ENCODE measurements around the gene DACT1. TPM values are rescaled to one million over a fixed set of nuclear protein-coding genes. Genes with fewer than 3 reads are reported as not detected.

The DACT1 gene
- polyA plus RNA-seq, 1 donor from 2014 or later, result 125 TPM

DNA sequence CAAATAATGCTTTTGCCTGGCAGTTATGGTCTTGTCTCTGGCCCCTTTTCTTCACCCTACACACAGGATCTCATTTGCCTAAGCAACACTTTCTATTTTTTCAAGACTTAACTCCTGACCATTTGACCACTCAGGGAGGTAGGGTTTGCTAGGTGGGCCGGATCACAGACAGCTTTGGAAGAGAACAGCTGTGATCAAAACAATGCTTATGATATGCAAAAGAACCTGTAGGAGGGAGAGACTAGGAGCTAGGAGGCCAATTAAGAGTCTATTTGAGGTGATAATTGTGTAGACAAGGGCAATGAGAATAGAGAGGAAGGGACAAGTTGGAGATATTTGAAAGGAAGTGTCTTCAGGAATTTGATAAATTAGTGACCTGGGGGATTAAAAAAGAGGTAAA lies 12.3 kb upstream of the DACT1 start:
- H3K4me2 ChIP-seq (ENCODE audit: low read length), result no peak overlapping the region
- no peaks in the 10 kb centered on the region for H3K27me3 ChIP-seq (ENCODE audit: insufficient read depth, low read depth, low read length)
- H3K9ac ChIP-seq (ENCODE audit: low read length), result no peak overlapping the region
- no peaks in the 10 kb centered on the region for H3F3A ChIP-seq (ENCODE audit: insufficient read depth, low read length, poor library complexity, severe bottlenecking)
- H2AFZ ChIP-seq (ENCODE audit: low read depth, low read length), result no peak overlapping the region
- no peaks in the 10 kb centered on the region for H4K20me1 ChIP-seq (ENCODE audit: insufficient read depth)
- no peaks in the 10 kb centered on the region for H3K79me2 ChIP-seq (replicated peaks; ENCODE audit: insufficient read depth, low read length)
- H3K9me2 ChIP-seq (ENCODE audit: insufficient read depth, low read length), result no peaks in the 10 kb centered on the region
- no peak overlapping the region for H3K27ac ChIP-seq (ENCODE audit: low read length)
- TF ChIP-seq MXI1 (conservative IDR thresholded peaks at IDR 0.05; ENCODE audit: poor library complexity, severe bottlenecking), result no peak
- TF ChIP-seq POLR2AphosphoS5 (IDR thresholded peaks at IDR 0.05), result no peak
- TF ChIP-seq TAF1 (IDR thresholded peaks at IDR 0.05; ENCODE audit: low read depth), result no peak
- no peak for TF ChIP-seq SMC3 (conservative IDR thresholded peaks at IDR 0.05; ENCODE audit: poor library complexity)
- no peak overlapping the region for H3K4me3 ChIP-seq (ENCODE audit: low read length)
- H3K36me3 ChIP-seq (ENCODE audit: insufficient read depth, low read length), result no peaks in the 10 kb centered on the region
- H3K9me3 ChIP-seq (ENCODE audit: low read length), result no peaks in the 10 kb centered on the region

DNA sequence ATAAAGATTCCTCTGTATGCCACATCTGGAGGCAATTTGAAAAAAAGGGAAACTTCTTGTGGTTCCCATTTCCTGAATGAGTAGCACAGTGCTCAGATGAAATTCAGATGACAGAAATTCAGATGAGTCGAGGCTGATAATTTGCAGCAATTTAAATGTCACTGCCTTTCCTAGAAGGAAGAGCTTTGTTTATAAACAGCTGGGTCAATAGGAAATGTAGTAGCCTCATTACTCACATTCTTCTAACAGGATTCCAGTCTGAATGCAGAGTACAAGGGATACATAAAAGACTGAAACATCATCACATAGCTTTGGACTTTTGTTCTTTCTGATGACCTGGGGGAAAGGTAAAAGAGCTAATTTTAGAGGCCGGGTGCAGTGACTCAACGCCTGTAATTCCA lies 11.3 kb upstream of the DACT1 start:
- Histone ChIP-seq H3K27ac (ENCODE audit: low read length) (peak overlapping the region; percentile 28), H3K9me2 (ENCODE audit: insufficient read depth, low read length) (no peaks in the 10 kb centered on the region), H3K36me3 (ENCODE audit: insufficient read depth, low read length) (no peaks in the 10 kb centered on the region), H3K27me3 (ENCODE audit: insufficient read depth, low read depth, low read length) (no peaks in the 10 kb centered on the region), H3K9ac (ENCODE audit: low read length) (no peak overlapping the region), H3K9me3 (ENCODE audit: low read length) (no peaks in the 10 kb centered on the region), H3K79me2 (replicated peaks; ENCODE audit: insufficient read depth, low read length) (no peaks in the 10 kb centered on the region), H3K4me3 (ENCODE audit: low read length) (no peak overlapping the region), H3F3A (ENCODE audit: insufficient read depth, low read length, poor library complexity, severe bottlenecking) (no peaks in the 10 kb centered on the region), H4K20me1 (ENCODE audit: insufficient read depth) (no peaks in the 10 kb centered on the region), H3K4me2 (ENCODE audit: low read length) (peak overlapping the region; percentile 9), H2AFZ (ENCODE audit: low read depth, low read length) (no peak overlapping the region)
- TF ChIP-seq, protein P1, sequence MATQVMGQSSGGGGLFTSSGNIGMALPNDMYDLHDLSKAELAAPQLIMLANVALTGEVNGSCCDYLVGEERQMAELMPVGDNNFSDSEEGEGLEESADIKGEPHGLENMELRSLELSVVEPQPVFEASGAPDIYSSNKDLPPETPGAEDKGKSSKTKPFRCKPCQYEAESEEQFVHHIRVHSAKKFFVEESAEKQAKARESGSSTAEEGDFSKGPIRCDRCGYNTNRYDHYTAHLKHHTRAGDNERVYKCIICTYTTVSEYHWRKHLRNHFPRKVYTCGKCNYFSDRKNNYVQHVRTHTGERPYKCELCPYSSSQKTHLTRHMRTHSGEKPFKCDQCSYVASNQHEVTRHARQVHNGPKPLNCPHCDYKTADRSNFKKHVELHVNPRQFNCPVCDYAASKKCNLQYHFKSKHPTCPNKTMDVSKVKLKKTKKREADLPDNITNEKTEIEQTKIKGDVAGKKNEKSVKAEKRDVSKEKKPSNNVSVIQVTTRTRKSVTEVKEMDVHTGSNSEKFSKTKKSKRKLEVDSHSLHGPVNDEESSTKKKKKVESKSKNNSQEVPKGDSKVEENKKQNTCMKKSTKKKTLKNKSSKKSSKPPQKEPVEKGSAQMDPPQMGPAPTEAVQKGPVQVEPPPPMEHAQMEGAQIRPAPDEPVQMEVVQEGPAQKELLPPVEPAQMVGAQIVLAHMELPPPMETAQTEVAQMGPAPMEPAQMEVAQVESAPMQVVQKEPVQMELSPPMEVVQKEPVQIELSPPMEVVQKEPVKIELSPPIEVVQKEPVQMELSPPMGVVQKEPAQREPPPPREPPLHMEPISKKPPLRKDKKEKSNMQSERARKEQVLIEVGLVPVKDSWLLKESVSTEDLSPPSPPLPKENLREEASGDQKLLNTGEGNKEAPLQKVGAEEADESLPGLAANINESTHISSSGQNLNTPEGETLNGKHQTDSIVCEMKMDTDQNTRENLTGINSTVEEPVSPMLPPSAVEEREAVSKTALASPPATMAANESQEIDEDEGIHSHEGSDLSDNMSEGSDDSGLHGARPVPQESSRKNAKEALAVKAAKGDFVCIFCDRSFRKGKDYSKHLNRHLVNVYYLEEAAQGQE (IDR thresholded peaks at IDR 0.05; ENCODE audit: borderline replicate concordance), result peak; percentile 16
- TF ChIP-seq EP300 (conservative IDR thresholded peaks at IDR 0.05; ENCODE audit: poor library complexity, severe bottlenecking) (peak; percentile 19), RAD21 (conservative IDR thresholded peaks at IDR 0.05) (no peak), POLR2AphosphoS5 (IDR thresholded peaks at IDR 0.05) (peak; percentile 20)
- TF ChIP-seq, protein P2, sequence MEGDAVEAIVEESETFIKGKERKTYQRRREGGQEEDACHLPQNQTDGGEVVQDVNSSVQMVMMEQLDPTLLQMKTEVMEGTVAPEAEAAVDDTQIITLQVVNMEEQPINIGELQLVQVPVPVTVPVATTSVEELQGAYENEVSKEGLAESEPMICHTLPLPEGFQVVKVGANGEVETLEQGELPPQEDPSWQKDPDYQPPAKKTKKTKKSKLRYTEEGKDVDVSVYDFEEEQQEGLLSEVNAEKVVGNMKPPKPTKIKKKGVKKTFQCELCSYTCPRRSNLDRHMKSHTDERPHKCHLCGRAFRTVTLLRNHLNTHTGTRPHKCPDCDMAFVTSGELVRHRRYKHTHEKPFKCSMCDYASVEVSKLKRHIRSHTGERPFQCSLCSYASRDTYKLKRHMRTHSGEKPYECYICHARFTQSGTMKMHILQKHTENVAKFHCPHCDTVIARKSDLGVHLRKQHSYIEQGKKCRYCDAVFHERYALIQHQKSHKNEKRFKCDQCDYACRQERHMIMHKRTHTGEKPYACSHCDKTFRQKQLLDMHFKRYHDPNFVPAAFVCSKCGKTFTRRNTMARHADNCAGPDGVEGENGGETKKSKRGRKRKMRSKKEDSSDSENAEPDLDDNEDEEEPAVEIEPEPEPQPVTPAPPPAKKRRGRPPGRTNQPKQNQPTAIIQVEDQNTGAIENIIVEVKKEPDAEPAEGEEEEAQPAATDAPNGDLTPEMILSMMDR (IDR thresholded peaks at IDR 0.05; ENCODE audit: poor library complexity, severe bottlenecking), result no peak

DNA sequence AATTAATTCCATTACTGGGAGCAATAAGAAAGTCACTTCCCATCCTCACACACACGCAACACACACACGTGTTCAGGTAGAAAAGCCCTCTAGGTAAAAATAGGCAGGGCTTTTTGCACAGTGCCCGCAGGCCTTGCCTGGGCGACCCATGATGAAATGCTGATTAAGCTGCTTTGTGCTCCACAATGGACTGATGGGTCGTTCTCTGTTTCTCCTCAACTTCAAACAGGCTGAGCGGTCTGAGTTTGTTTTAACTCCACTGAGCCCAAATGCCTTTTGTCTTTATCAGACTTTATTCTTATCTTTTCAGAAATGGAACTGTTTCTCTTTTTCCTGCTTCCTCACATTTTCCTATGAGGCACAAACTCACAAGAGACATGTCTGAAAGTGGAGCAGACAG lies 9.4 kb upstream of the DACT1 start:
- H3F3A ChIP-seq (ENCODE audit: insufficient read depth, low read length, poor library complexity, severe bottlenecking), result no peaks in the 10 kb centered on the region
- no peaks in the 10 kb centered on the region for H4K20me1 ChIP-seq (ENCODE audit: insufficient read depth)
- H2AFZ ChIP-seq (ENCODE audit: low read depth, low read length), result no peak overlapping the region
- TF ChIP-seq TAF1 (IDR thresholded peaks at IDR 0.05; ENCODE audit: low read depth) (no peak), POLR2AphosphoS5 (IDR thresholded peaks at IDR 0.05) (no peak), EP300 (conservative IDR thresholded peaks at IDR 0.05; ENCODE audit: poor library complexity, severe bottlenecking) (no peak), EZH2 (IDR thresholded peaks at IDR 0.05; ENCODE audit: borderline replicate concordance, insufficient read depth, low read length, poor library complexity, severe bottlenecking) (no peak), RAD21 (conservative IDR thresholded peaks at IDR 0.05) (no peak), MXI1 (conservative IDR thresholded peaks at IDR 0.05; ENCODE audit: poor library complexity, severe bottlenecking) (no peak), SMC3 (conservative IDR thresholded peaks at IDR 0.05; ENCODE audit: poor library complexity) (no peak)
- TF ChIP-seq, protein P2 (IDR thresholded peaks at IDR 0.05; ENCODE audit: poor library complexity, severe bottlenecking), result no peak
- TF ChIP-seq, protein P1 (IDR thresholded peaks at IDR 0.05; ENCODE audit: borderline replicate concordance), result no peak
- H3K9me3 ChIP-seq (ENCODE audit: low read length), result no peaks in the 10 kb centered on the region
- no peaks in the 10 kb centered on the region for H3K27me3 ChIP-seq (ENCODE audit: insufficient read depth, low read depth, low read length)
- H3K4me3 ChIP-seq (ENCODE audit: low read length), result no peak overlapping the region
- no peak overlapping the region for H3K27ac ChIP-seq (ENCODE audit: low read length)
- H3K79me2 ChIP-seq (replicated peaks; ENCODE audit: insufficient read depth, low read length), result no peaks in the 10 kb centered on the region
- no peak overlapping the region for H3K4me2 ChIP-seq (ENCODE audit: low read length)
- H3K36me3 ChIP-seq (ENCODE audit: insufficient read depth, low read length), result no peaks in the 10 kb centered on the region
- H3K9me2 ChIP-seq (ENCODE audit: insufficient read depth, low read length), result no peaks in the 10 kb centered on the region
- H3K9ac ChIP-seq (ENCODE audit: low read length), result no peak overlapping the region
